VCaP (cell line): ENCODE data around the gene KCNJ5.

Source experiments
- H3K27ac ChIP-seq: fragments of 450-650 bp; 2 replicates; pipeline ENCODE4 v1.5.1; 2017
- CTCF ChIP-seq: fragments of 450-650 bp; conservative IDR thresholded peaks from 2 replicates; pipeline ENCODE4 v1.5.1; 2017; ENCODE audit warnings: mild to moderate bottlenecking, moderate library complexity

KCNJ5 gene

GRCh38 chr11:128872594-128872993, 18.6 kb upstream of the KCNJ5 start:
- TF ChIP-seq CTCF: no peak
- no peak overlapping the region for H3K27ac ChIP-seq

GRCh38 chr11:128874427-128874826, 16.7 kb upstream of the KCNJ5 start:
- TF ChIP-seq CTCF: no peak
- no peak overlapping the region for H3K27ac ChIP-seq

GRCh38 chr11:128876133-128876650, 15.0 kb upstream of the KCNJ5 start:
- no peak for TF ChIP-seq CTCF
- H3K27ac ChIP-seq: no peak overlapping the region

- H3K27ac ChIP-seq: no peak overlapping the region
- no peak for TF ChIP-seq CTCF
These were observed 13.4 kb upstream of the KCNJ5 start for GRCh38 chr11:128877726-128878125.

- TF ChIP-seq CTCF: no peak
- no peak overlapping the region for H3K27ac ChIP-seq
These were observed 12.7 kb upstream of the KCNJ5 start for GRCh38 chr11:128878455-128878854.

GRCh38 chr11:128879817-128880216, 11.3 kb upstream of the KCNJ5 start:
- no peak for TF ChIP-seq CTCF
- H3K27ac ChIP-seq: peak overlapping the region; percentile 74; the same call in 1 of the 2 replicates

- 0 out of 2 replicates have a peak, but pooled peaks have one; percentile 8 for TF ChIP-seq CTCF
- H3K27ac ChIP-seq: peak overlapping the region; percentile 74
These were observed 9.9 kb upstream of the KCNJ5 start for GRCh38 chr11:128881221-128881620.
